Measurements from ENCODE around the gene RCCD1.

RCCD1 gene

GRCh38 chr15:90959894-90960293 lies 5.2 kb downstream of the RCCD1 start:
- no peak for DNase-seq (ENCODE audit: low read depth)
- no peak overlapping the region for H3K4me3 ChIP-seq (ENCODE audit: low read length)

GRCh38 chr15:90960298-90961091 lies 5.8 kb downstream of the RCCD1 start:
- TF ChIP-seq, protein P1, sequence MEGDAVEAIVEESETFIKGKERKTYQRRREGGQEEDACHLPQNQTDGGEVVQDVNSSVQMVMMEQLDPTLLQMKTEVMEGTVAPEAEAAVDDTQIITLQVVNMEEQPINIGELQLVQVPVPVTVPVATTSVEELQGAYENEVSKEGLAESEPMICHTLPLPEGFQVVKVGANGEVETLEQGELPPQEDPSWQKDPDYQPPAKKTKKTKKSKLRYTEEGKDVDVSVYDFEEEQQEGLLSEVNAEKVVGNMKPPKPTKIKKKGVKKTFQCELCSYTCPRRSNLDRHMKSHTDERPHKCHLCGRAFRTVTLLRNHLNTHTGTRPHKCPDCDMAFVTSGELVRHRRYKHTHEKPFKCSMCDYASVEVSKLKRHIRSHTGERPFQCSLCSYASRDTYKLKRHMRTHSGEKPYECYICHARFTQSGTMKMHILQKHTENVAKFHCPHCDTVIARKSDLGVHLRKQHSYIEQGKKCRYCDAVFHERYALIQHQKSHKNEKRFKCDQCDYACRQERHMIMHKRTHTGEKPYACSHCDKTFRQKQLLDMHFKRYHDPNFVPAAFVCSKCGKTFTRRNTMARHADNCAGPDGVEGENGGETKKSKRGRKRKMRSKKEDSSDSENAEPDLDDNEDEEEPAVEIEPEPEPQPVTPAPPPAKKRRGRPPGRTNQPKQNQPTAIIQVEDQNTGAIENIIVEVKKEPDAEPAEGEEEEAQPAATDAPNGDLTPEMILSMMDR (IDR thresholded peaks at IDR 0.05; ENCODE audit: insufficient read depth, low read depth, low read length, missing control alignments), result no peak
- no peak overlapping the region for H3K4me3 ChIP-seq (ENCODE audit: low read length)
- no peak for DNase-seq (ENCODE audit: low read depth)

More at GRCh38 chr15:90959894-90960293, 5.2 kb downstream of the RCCD1 start:
- TF ChIP-seq, protein P1 (IDR thresholded peaks at IDR 0.05; ENCODE audit: insufficient read depth, low read depth, low read length, missing control alignments), result no peak

DNA sequence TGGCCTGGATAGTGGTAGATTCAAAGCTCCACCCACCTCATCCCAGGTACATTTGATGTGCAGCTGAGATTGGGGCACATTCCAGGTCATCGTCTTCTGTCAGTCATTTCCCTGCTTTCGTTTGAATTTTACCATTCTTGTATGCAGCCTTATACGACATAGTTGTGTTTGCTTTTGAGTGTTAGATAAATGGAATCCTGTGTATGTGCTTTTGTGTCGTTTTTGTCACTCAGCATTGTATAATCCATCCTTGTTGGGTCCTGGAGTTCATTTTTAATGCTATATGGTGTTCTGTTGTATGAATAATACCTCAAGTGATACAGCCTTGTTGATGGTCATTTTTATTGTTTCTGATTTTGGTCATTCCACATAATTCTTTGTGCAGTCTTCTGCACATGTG lies 7.3 kb downstream of the RCCD1 start:
- no peak for DNase-seq (ENCODE audit: low read depth)
- no peak overlapping the region for H3K4me3 ChIP-seq (ENCODE audit: low read length)
- TF ChIP-seq, protein P1 (IDR thresholded peaks at IDR 0.05; ENCODE audit: insufficient read depth, low read depth, low read length, missing control alignments), result no peak

GRCh38 chr15:90966262-90966661 lies 11.6 kb downstream of the RCCD1 start:
- no peak for DNase-seq (ENCODE audit: low read depth)
- TF ChIP-seq, protein P1 (IDR thresholded peaks at IDR 0.05; ENCODE audit: insufficient read depth, low read depth, low read length, missing control alignments), result no peak
- H3K4me3 ChIP-seq (ENCODE audit: low read length), result no peak overlapping the region

GRCh38 chr15:90967206-90967605 lies 12.5 kb downstream of the RCCD1 start:
- H3K4me3 ChIP-seq (ENCODE audit: low read length), result no peak overlapping the region
- DNase-seq (ENCODE audit: low read depth), result peak; percentile 70
- TF ChIP-seq, protein P1 (IDR thresholded peaks at IDR 0.05; ENCODE audit: insufficient read depth, low read depth, low read length, missing control alignments), result no peak

GRCh38 chr15:90968434-90968833 lies 13.8 kb downstream of the RCCD1 start:
- DNase-seq (ENCODE audit: low read depth), result peak; percentile 58
- TF ChIP-seq, protein P1 (IDR thresholded peaks at IDR 0.05; ENCODE audit: insufficient read depth, low read depth, low read length, missing control alignments), result no peak
- no peak overlapping the region for H3K4me3 ChIP-seq (ENCODE audit: low read length)

DNA sequence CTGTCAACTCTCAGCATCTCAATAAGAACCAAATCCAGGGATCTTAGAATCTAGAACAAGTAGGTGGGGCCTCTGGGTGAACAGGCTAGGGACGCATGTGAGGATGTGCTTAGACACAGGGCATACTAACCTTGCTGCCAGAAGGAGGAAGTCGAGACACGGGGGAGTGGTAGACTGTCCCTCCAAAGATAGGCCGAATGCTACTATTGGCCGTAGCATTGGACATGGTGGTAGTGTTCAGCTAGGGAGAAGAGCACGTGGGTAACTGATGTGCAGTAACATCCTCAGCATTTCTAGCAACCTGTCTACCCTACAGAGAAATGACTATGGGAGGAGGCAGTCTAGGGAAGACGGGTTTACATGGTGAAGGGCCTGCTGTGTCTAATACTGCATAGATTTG lies 15.6 kb downstream of the RCCD1 start:
- TF ChIP-seq, protein P1 (IDR thresholded peaks at IDR 0.05; ENCODE audit: insufficient read depth, low read depth, low read length, missing control alignments), result no peak
- no peak for DNase-seq (ENCODE audit: low read depth)
- H3K4me3 ChIP-seq (ENCODE audit: low read length), result no peak overlapping the region

Measured in epithelial cell of esophagus (primary cell).